ENCODE data around the gene DCAF17. TPM values are rescaled to one million over a fixed set of nuclear protein-coding genes. Genes with fewer than 3 reads are reported as not detected.
"Not testable (repeated sequence)": the region's sequence is repeated elsewhere in the genome, so short reads cannot be mapped to it uniquely, and the experiment has no call there.

Gene DCAF17
- total RNA-seq, 2 donors from 2014 or later = 11.2 to 18.6 TPM

GRCh38 chr2:171419333-171419732 lies 14.7 kb upstream of the DCAF17 start:
- Mint-ChIP-seq H3K4me3 (no peak overlapping the region), H3K36me3 (ENCODE audit: low read depth) (no peaks in the 10 kb centered on the region)

GRCh38 chr2:171420728-171421563 lies 13.1 kb upstream of the DCAF17 start:
- Mint-ChIP-seq H3K27ac (peak overlapping the region; percentile 51), H3K27me3 (no peaks in the 10 kb centered on the region), H3K4me1 (peaks cover 24% of the 10 kb centered on the region), H3K9me3 (peaks cover 10% of the 10 kb centered on the region), H3K36me3 (ENCODE audit: low read depth) (peaks cover 8% of the 10 kb centered on the region), H3K4me3 (peak overlapping the region; percentile 32)
- ATAC-seq (replicated peaks) = peak; percentile 23

More at GRCh38 chr2:171419333-171419732, 14.7 kb upstream of the DCAF17 start:
- peaks cover 28% of the 10 kb centered on the region for H3K4me1 Mint-ChIP-seq
- H3K9me3 Mint-ChIP-seq = peaks cover 6% of the 10 kb centered on the region
- H3K27me3 Mint-ChIP-seq = no peaks in the 10 kb centered on the region
- no peak for ATAC-seq (replicated peaks)
- H3K27ac Mint-ChIP-seq = peak overlapping the region; percentile 6

- H3K27ac Mint-ChIP-seq; ATAC-seq (replicated peaks); H3K36me3 Mint-ChIP-seq (ENCODE audit: low read depth); H3K4me3 Mint-ChIP-seq; H3K9me3 Mint-ChIP-seq; H3K27me3 Mint-ChIP-seq: not testable (repeated sequence)
- H3K4me1 Mint-ChIP-seq = peaks cover 17% of the 10 kb centered on the region
These were observed 11.1 kb upstream of the DCAF17 start for GRCh38 chr2:171422710-171423495.

GRCh38 chr2:171430516-171431410 lies 3.3 kb upstream of the DCAF17 start:
- H3K27me3 Mint-ChIP-seq = no peaks in the 10 kb centered on the region

GRCh38 chr2:171431677-171432167 lies 2.3 kb upstream of the DCAF17 start:
- Mint-ChIP-seq H3K4me1 (peaks cover 12% of the 10 kb centered on the region), H3K27me3 (no peaks in the 10 kb centered on the region), H3K9me3 (no peaks in the 10 kb centered on the region), H3K27ac (peak overlapping the region; percentile 86), H3K4me3 (peak overlapping the region; percentile 94), H3K36me3 (ENCODE audit: low read depth) (peaks cover 7% of the 10 kb centered on the region)
- ATAC-seq (replicated peaks) = no peak

More at GRCh38 chr2:171430516-171431410, 3.3 kb upstream of the DCAF17 start:
- Mint-ChIP-seq H3K36me3 (ENCODE audit: low read depth) (no peaks in the 10 kb centered on the region), H3K4me3 (no peak overlapping the region), H3K4me1 (peaks cover 12% of the 10 kb centered on the region), H3K27ac (no peak overlapping the region), H3K9me3 (no peaks in the 10 kb centered on the region)
- no peak for ATAC-seq (replicated peaks)

GRCh38 chr2:171432206-171432968 lies 1.6 kb upstream of the DCAF17 start:
- Mint-ChIP-seq H3K36me3 (ENCODE audit: low read depth) (peaks cover 14% of the 10 kb centered on the region), H3K4me3 (peak overlapping the region; percentile 94), H3K27ac (peak overlapping the region; percentile 86), H3K27me3 (no peaks in the 10 kb centered on the region), H3K9me3 (no peaks in the 10 kb centered on the region), H3K4me1 (peaks cover 12% of the 10 kb centered on the region)
- ATAC-seq (replicated peaks) = no peak

GRCh38 chr2:171432969-171433762 lies 860 bp upstream of the DCAF17 start:
- Mint-ChIP-seq H3K27ac (peak overlapping the region; percentile 86), H3K27me3 (no peaks in the 10 kb centered on the region), H3K9me3 (no peaks in the 10 kb centered on the region), H3K4me1 (peaks cover 12% of the 10 kb centered on the region), H3K4me3 (peak overlapping the region; percentile 94), H3K36me3 (ENCODE audit: low read depth) (peaks cover 22% of the 10 kb centered on the region)
- ATAC-seq (replicated peaks) = peak; percentile 16

GRCh38 chr2:171433763-171434012 lies 338 bp upstream of the DCAF17 start, which contains the start of gene METTL8:
METTL8 (minus strand) TSS chr2:171433990; CDS start chr2:171392185, 41,805 bp downstream.
- Mint-ChIP-seq H3K9me3 (no peaks in the 10 kb centered on the region), H3K27me3 (no peaks in the 10 kb centered on the region), H3K4me1 (peaks cover 8% of the 10 kb centered on the region), H3K36me3 (ENCODE audit: low read depth) (peaks cover 27% of the 10 kb centered on the region), H3K27ac (peak within 1 kb of the TSS; percentile 86), H3K4me3 (peak within 1 kb of the TSS; percentile 94)
- ATAC-seq (replicated peaks) = no peak

- Mint-ChIP-seq H3K9me3 (no peaks in the 10 kb centered on the region), H3K4me1 (peaks cover 7% of the 10 kb centered on the region), H3K36me3 (ENCODE audit: low read depth) (peaks cover 53% of the 10 kb centered on the region), H3K27ac (no peak overlapping the region), H3K4me3 (peak overlapping the region; percentile 94), H3K27me3 (no peaks in the 10 kb centered on the region)
- ATAC-seq (replicated peaks) = no peak
These were observed 2.3 kb downstream of the DCAF17 start for GRCh38 chr2:171436307-171436706.

GRCh38 chr2:171441470-171441869 lies 7.4 kb downstream of the DCAF17 start:
- H3K9me3 Mint-ChIP-seq = no peaks in the 10 kb centered on the region
- H3K4me3 Mint-ChIP-seq = no peak overlapping the region
- H3K27ac Mint-ChIP-seq = no peak overlapping the region
- peaks cover 95% of the 10 kb centered on the region for H3K36me3 Mint-ChIP-seq (ENCODE audit: low read depth)
- H3K4me1 Mint-ChIP-seq = no peaks in the 10 kb centered on the region
- no peak for ATAC-seq (replicated peaks)
- H3K27me3 Mint-ChIP-seq = no peaks in the 10 kb centered on the region

GRCh38 chr2:171447675-171448074 lies 13.6 kb downstream of the DCAF17 start:
- no peaks in the 10 kb centered on the region for H3K9me3 Mint-ChIP-seq
- ATAC-seq (replicated peaks) = no peak

GRCh38 chr2:171451074-171451473 lies 17.0 kb downstream of the DCAF17 start:
- no peaks in the 10 kb centered on the region for H3K27me3 Mint-ChIP-seq
- H3K27ac Mint-ChIP-seq = no peak overlapping the region
- no peaks in the 10 kb centered on the region for H3K4me1 Mint-ChIP-seq
- H3K4me3 Mint-ChIP-seq = no peak overlapping the region
- H3K9me3 Mint-ChIP-seq = no peaks in the 10 kb centered on the region
- ATAC-seq (replicated peaks) = no peak
- H3K36me3 Mint-ChIP-seq (ENCODE audit: low read depth) = peaks cover 94% of the 10 kb centered on the region

More at GRCh38 chr2:171447675-171448074, 13.6 kb downstream of the DCAF17 start:
- Mint-ChIP-seq H3K27ac (no peak overlapping the region), H3K36me3 (ENCODE audit: low read depth) (peaks cover 95% of the 10 kb centered on the region), H3K27me3 (no peaks in the 10 kb centered on the region), H3K4me1 (no peaks in the 10 kb centered on the region), H3K4me3 (no peak overlapping the region)

- Mint-ChIP-seq H3K27me3 (no peaks in the 10 kb centered on the region), H3K36me3 (ENCODE audit: low read depth) (peaks cover 93% of the 10 kb centered on the region), H3K4me3 (no peak overlapping the region), H3K27ac (no peak overlapping the region), H3K9me3 (no peaks in the 10 kb centered on the region), H3K4me1 (peaks cover 3% of the 10 kb centered on the region)
- no peak for ATAC-seq (replicated peaks)
These were observed 18.7 kb downstream of the DCAF17 start for GRCh38 chr2:171452773-171453172.
